HCT116 (cell line): ENCODE data around the gene ZNF529.

Experiments
- ATF3 ChIP-seq: IDR thresholded peaks from 2 replicates; pipeline ENCODE4 v1.6.1; 2012
- CEBPB ChIP-seq: IDR thresholded peaks from 2 replicates; pipeline ENCODE4 v1.6.1; 2012; ENCODE audit warnings: low read depth
- EZH2 ChIP-seq: fragments of 200-600 bp; sonication (generic); IDR thresholded peaks from 2 replicates; pipeline ENCODE4 v1.6.1; 2017; ENCODE audit warnings: antibody characterized with exemption, mixed run types
- FOSL1 ChIP-seq: IDR thresholded peaks from 2 replicates; pipeline ENCODE4 v1.6.1; 2012; ENCODE audit warnings: low read depth
- JUND ChIP-seq: IDR thresholded peaks from 2 replicates; pipeline ENCODE4 v1.6.1; 2012
- POLR2A ChIP-seq: IDR thresholded peaks from 2 replicates; pipeline ENCODE4 v1.7.0; 2011; ENCODE audit warnings: borderline replicate concordance; ENCODE audit not compliant: insufficient read depth, insufficient read length; ENCODE audit errors: extremely low read depth
- POLR2AphosphoS5 ChIP-seq: IDR thresholded peaks from 2 replicates; pipeline ENCODE4 v1.6.1; 2011; ENCODE audit warnings: mild to moderate bottlenecking, low read depth, low read length, moderate library complexity
- RAD21 ChIP-seq: IDR thresholded peaks from 2 replicates; pipeline ENCODE4 v1.6.1; 2012; ENCODE audit warnings: low read depth, mild to moderate bottlenecking
- REST ChIP-seq: IDR thresholded peaks from 2 replicates; pipeline ENCODE4 v1.6.1; 2012; ENCODE audit warnings: low read depth
- SP1 ChIP-seq: IDR thresholded peaks from 2 replicates; pipeline ENCODE4 v1.6.1; 2012; ENCODE audit warnings: low read depth
- SRF ChIP-seq: IDR thresholded peaks from 2 replicates; pipeline ENCODE4 v1.6.1; 2012; ENCODE audit warnings: low read depth
- ZNF274 ChIP-seq: fragments of 200-500 bp; sonication (Bioruptor generic); IDR thresholded peaks from 2 replicates; pipeline ENCODE4 v1.6.1; 2014; ENCODE audit warnings: mild to moderate bottlenecking, low read depth, low read length, inconsistent platforms
- TF ChIP-seq, protein P1 (sequence below): IDR thresholded peaks from 2 replicates; pipeline ENCODE4 v1.6.1; 2012
- TF ChIP-seq, protein P2 (sequence below), 3 experiments: fragments of 200-600 bp in 1 of 3; sonication (generic) in 1 of 3; IDR thresholded peaks in 2 of 3; conservative IDR thresholded peaks in 1 of 3; 2 replicates each; pipeline ENCODE4 v1.5.1; 2012 to 2017; ENCODE audit warnings: low read depth in 2 of 3, low read length in 2 of 3, antibody characterized with exemption in 1 of 3, borderline replicate concordance in 1 of 3, control low read depth in 1 of 3, mild to moderate bottlenecking in 1 of 3, mixed read lengths in 1 of 3, mixed run types in 1 of 3, moderate library complexity in 1 of 3; ENCODE audit not compliant: insufficient read depth in 1 of 3

GRCh38 chr19:36577271-36577996 is 4.3 kb upstream of the ZNF529 start:
- TF ChIP-seq, protein P1, sequence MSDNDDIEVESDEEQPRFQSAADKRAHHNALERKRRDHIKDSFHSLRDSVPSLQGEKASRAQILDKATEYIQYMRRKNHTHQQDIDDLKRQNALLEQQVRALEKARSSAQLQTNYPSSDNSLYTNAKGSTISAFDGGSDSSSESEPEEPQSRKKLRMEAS = no peak
- TF ChIP-seq REST (no peak), POLR2A (no peak), EZH2 (no peak), POLR2AphosphoS5 (no peak), FOSL1 (no peak), JUND (no peak), ATF3 (no peak), SRF (no peak), CEBPB (no peak), ZNF274 (no peak), SP1 (no peak), RAD21 (no peak)
- TF ChIP-seq, protein P2, sequence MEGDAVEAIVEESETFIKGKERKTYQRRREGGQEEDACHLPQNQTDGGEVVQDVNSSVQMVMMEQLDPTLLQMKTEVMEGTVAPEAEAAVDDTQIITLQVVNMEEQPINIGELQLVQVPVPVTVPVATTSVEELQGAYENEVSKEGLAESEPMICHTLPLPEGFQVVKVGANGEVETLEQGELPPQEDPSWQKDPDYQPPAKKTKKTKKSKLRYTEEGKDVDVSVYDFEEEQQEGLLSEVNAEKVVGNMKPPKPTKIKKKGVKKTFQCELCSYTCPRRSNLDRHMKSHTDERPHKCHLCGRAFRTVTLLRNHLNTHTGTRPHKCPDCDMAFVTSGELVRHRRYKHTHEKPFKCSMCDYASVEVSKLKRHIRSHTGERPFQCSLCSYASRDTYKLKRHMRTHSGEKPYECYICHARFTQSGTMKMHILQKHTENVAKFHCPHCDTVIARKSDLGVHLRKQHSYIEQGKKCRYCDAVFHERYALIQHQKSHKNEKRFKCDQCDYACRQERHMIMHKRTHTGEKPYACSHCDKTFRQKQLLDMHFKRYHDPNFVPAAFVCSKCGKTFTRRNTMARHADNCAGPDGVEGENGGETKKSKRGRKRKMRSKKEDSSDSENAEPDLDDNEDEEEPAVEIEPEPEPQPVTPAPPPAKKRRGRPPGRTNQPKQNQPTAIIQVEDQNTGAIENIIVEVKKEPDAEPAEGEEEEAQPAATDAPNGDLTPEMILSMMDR (IDR thresholded peaks at IDR 0.05 in 2 of 3, conservative IDR thresholded peaks at IDR 0.05 in 1 of 3; ENCODE audit: borderline replicate concordance in 1 of 3, insufficient read depth in 1 of 3, low read depth in 2 of 3, low read length in 2 of 3) = no peak
